HG03196 (cell line): ENCODE results near the gene KDSR.

Source experiments
- ATAC-seq: cut with Tn5 transposase; IDR thresholded peaks from one replicate; pipeline ENCODE4 v1.9.1; 2021; ENCODE audit not compliant: unreplicated experiment

Gene KDSR

DNA sequence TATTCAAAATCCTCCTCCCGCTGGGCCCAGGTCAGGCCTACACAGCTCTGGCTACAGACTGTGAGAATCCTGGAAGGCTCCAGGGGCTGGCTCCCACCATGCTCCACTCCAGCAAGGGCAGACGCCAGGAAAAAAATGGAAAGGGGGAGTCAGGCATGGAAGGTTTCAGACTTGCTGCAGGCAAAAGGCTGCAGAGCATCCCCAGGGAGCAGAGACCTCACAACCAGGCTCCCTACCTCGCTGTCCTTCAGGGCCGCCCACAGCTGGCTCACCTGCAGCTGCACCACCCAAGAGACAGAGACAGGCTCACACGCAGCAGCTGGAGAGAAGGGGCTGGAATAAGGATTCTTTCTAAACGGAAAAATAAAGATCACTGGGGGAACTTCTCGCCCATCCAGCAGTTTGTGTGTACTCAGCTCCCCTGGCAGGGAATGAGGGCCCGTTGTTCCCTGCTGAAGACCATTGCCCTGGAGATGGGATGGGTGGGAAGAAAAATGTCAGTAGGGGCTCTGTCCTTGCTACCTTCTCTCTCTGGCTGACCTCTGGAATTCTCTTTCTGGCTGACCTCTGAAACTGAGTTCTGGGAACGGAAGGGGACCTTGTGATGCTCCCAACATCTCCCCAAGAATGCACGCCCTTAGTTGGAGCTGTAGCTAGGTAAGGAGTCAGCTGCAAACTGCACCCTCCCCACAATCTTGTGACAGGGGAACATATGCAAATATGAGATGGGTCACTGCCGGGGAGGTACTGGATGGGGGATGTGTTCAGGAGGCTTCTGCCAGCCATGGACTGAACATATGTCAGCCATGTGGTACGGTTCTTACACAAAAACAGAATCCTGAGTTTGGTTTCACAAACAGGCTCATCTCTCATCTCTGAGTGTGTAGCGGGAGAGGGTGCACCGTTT is 81.9 kb downstream of the KDSR start:
- peak; percentile 94 for ATAC-seq

DNA sequence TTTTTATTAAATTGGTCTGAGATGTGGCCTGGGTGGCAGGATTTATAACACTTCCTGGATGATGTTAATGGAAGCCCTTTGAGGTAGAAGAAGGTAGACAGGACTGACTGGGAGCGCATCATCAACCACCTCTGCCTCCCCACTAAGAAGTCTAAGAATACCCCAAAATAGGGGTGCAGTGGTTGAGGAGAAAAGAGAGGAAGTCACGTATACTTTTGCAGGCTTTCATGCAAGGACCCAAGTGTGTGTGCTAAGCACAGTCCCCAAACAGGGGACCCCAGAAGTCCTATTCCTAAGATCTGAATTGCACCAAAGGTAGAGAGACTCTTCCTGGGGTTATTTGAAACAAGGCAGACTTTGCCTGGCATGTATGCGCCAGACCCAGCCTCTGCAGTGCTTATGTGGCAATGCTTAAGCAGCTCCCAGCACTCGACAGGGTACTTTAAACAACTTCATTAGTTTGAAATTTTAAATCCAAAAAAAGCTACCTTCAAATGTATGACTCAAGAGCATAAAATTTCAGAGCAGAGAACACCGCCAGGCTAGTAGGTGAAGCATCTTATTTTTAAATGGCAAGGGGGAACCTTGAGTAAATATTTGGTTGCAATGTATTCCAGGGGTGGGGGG is 82.7 kb downstream of the KDSR start:
- ATAC-seq, result no peak

DNA sequence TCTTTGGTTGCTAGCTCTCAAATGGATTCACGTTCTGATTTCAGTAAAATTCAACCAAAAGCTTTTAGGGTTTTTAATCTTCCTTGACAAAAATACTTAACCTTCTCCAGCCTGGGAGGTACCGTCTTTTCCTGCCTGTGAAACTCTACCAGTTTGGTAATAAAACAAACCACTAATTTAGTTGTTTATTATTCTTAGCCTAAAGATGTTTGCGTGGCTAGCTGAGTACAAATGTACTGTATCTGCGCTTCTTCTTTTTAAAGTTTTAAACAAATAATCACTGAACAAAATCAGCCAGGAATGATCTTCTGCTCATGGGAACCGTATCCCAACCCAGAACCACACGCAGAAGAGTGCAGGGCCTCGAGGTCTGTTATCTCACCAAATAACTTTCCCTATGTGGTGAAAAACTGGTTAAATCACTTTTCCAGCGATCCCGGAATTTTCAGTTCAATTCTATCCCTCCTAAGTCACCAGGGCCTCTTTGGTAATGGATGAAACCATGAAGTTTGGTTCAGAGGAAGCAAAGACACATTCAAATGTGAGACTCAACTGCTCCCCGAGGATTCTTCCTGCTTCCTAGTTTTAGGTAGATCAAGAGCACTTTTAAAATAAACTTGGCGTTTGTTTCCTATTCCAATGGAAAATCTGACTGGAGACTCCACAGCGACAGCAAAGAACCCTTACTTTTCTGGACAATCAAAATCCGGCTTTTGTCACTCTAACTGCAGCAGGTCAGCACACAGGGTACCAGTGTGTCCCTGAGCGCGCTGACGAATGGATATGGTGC is 83.5 kb downstream of the KDSR start:
- ATAC-seq, result no peak

DNA sequence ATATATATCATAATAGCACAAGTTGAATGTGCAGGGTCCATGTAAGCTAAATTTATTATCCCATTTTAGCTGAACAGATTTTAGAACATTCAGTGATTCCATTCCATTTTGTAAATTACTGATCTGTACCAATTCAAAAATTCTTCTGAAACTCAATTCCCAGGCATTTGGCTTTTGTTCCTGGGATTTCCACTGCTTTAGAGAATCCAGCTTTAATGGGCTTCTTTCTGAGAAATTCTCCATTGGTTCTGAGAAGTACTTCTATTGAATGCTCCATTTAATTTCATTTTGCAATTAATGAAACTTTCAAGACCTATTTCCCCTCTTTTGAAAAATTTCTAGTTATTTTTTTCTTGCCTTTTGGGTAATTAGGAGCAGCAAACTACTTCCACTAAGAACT is 84.2 kb downstream of the KDSR start:
- ATAC-seq, result no peak
